ENCODE data around the gene RHBDL1.

The RHBDL1 gene

GRCh38 chr16:631808-632358 lies 43.6 kb upstream of the RHBDL1 start:
- peaks cover 29% of the 10 kb centered on the region for H3K36me3 ChIP-seq (ENCODE audit: control insufficient read depth, low read length)
- no peak overlapping the region for H3K4me2 ChIP-seq (ENCODE audit: low read length)
- H3K27ac ChIP-seq (ENCODE audit: low read depth, low read length), result no peak overlapping the region
- H3K9me2 ChIP-seq (replicated peaks; ENCODE audit: control insufficient read depth, low read length), result no peaks in the 10 kb centered on the region
- peaks cover 19% of the 10 kb centered on the region for H3K79me2 ChIP-seq (ENCODE audit: control insufficient read depth, low read length)
- TF ChIP-seq CTCF (IDR thresholded peaks at IDR 0.05; ENCODE audit: low read depth, low read length, poor library complexity, severe bottlenecking) (no peak), EZH2phosphoT487 (IDR thresholded peaks at IDR 0.05; ENCODE audit: borderline replicate concordance, low read length) (no peak)
- H3F3A ChIP-seq (ENCODE audit: control insufficient read depth, insufficient read depth), result peaks cover 2% of the 10 kb centered on the region; the same call in 1 of the 2 replicates
- H3K4me3 ChIP-seq (ENCODE audit: low read length), result no peak overlapping the region
- H4K20me1 ChIP-seq (ENCODE audit: control insufficient read depth, insufficient read depth, low read depth, low read length), result no peaks in the 10 kb centered on the region
- no peaks in the 10 kb centered on the region for H3K9me3 ChIP-seq (ENCODE audit: control insufficient read depth, insufficient read depth, low read length)
- H3K27me3 ChIP-seq (ENCODE audit: control insufficient read depth, low read length), result no peaks in the 10 kb centered on the region
- peaks cover 9% of the 10 kb centered on the region for H3K4me1 ChIP-seq (ENCODE audit: control insufficient read depth, low read length)

GRCh38 chr16:632486-633335 lies 42.8 kb upstream of the RHBDL1 start:
- Histone ChIP-seq H3K4me3 (ENCODE audit: low read length) (no peak overlapping the region), H3K4me1 (ENCODE audit: control insufficient read depth, low read length) (peaks cover 15% of the 10 kb centered on the region), H3K79me2 (ENCODE audit: control insufficient read depth, low read length) (peaks cover 19% of the 10 kb centered on the region)

GRCh38 chr16:633336-634050 lies 42.0 kb upstream of the RHBDL1 start:
- no peak overlapping the region for H3K4me2 ChIP-seq (ENCODE audit: low read length)
- H3K4me1 ChIP-seq (ENCODE audit: control insufficient read depth, low read length), result peaks cover 23% of the 10 kb centered on the region
- H3K79me2 ChIP-seq (ENCODE audit: control insufficient read depth, low read length), result peaks cover 19% of the 10 kb centered on the region
- H3F3A ChIP-seq (ENCODE audit: control insufficient read depth, insufficient read depth), result peaks cover 2% of the 10 kb centered on the region; the same call in 1 of the 2 replicates
- H3K9me2 ChIP-seq (replicated peaks; ENCODE audit: control insufficient read depth, low read length), result no peaks in the 10 kb centered on the region
- no peaks in the 10 kb centered on the region for H3K9me3 ChIP-seq (ENCODE audit: control insufficient read depth, insufficient read depth, low read length)
- peaks cover 29% of the 10 kb centered on the region for H3K36me3 ChIP-seq (ENCODE audit: control insufficient read depth, low read length)
- no peak overlapping the region for H3K27ac ChIP-seq (ENCODE audit: low read depth, low read length)
- no peaks in the 10 kb centered on the region for H3K27me3 ChIP-seq (ENCODE audit: control insufficient read depth, low read length)
- H4K20me1 ChIP-seq (ENCODE audit: control insufficient read depth, insufficient read depth, low read depth, low read length), result no peaks in the 10 kb centered on the region
- TF ChIP-seq EZH2phosphoT487 (IDR thresholded peaks at IDR 0.05; ENCODE audit: borderline replicate concordance, low read length) (no peak), CTCF (IDR thresholded peaks at IDR 0.05; ENCODE audit: low read depth, low read length, poor library complexity, severe bottlenecking) (no peak)
- H3K4me3 ChIP-seq (ENCODE audit: low read length), result no peak overlapping the region

More at GRCh38 chr16:632486-633335, 42.8 kb upstream of the RHBDL1 start:
- H3K27ac ChIP-seq (ENCODE audit: low read depth, low read length), result no peak overlapping the region
- H3K27me3 ChIP-seq (ENCODE audit: control insufficient read depth, low read length), result no peaks in the 10 kb centered on the region
- H4K20me1 ChIP-seq (ENCODE audit: control insufficient read depth, insufficient read depth, low read depth, low read length), result no peaks in the 10 kb centered on the region
- peaks cover 2% of the 10 kb centered on the region; the same call in 1 of the 2 replicates for H3F3A ChIP-seq (ENCODE audit: control insufficient read depth, insufficient read depth)
- TF ChIP-seq EZH2phosphoT487 (IDR thresholded peaks at IDR 0.05; ENCODE audit: borderline replicate concordance, low read length), result no peak
- TF ChIP-seq CTCF (IDR thresholded peaks at IDR 0.05; ENCODE audit: low read depth, low read length, poor library complexity, severe bottlenecking), result no peak
- no peak overlapping the region for H3K4me2 ChIP-seq (ENCODE audit: low read length)
- no peaks in the 10 kb centered on the region for H3K9me2 ChIP-seq (replicated peaks; ENCODE audit: control insufficient read depth, low read length)
- H3K9me3 ChIP-seq (ENCODE audit: control insufficient read depth, insufficient read depth, low read length), result no peaks in the 10 kb centered on the region
- H3K36me3 ChIP-seq (ENCODE audit: control insufficient read depth, low read length), result peaks cover 29% of the 10 kb centered on the region
